GM18868 (cell line): ENCODE measurements around the gene MACO1.

Source experiments
- ATAC-seq: cut with Tn5 transposase; IDR thresholded peaks from one replicate; pipeline ENCODE4 v1.9.1; 2021; ENCODE audit warnings: mild to moderate bottlenecking, moderate library complexity; ENCODE audit not compliant: unreplicated experiment

The MACO1 gene

GRCh38 chr1:25538191-25538767 lies 107.6 kb downstream of the MACO1 start:
- no peak for ATAC-seq

DNA sequence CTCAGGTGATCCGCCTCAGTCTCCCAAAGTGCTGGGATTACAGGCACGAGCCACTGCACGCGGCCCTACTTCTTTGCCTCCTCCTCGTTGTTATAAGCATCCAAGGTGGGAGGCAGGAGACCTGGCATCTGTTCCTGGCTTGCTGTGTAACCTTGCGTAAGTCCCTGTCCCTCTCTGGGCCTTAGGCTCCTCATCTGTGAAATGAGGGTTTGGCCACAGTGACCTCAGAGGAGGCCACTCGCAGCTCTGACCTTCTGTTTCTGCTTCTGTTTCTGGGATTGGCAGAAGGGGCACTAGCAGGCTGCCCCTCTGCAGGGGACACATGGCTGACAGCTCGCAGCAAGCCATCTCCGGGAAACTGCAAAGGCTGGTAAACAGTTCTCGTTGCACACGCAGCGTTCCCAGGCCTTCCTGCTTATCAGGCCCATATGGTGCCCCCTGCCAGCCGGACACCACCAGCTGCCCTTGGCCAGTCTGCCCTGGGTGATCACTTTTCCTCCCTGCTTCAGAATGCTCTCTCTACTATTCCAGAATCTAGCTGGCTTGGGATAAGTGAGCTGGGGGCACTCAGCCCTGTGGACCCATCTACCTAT lies 110.1 kb downstream of the MACO1 start:
- ATAC-seq: no peak

GRCh38 chr1:25541425-25541824 lies 110.7 kb downstream of the MACO1 start:
- ATAC-seq: no peak

- ATAC-seq: no peak
Measured at GRCh38 chr1:25541889-25542658, 111.4 kb downstream of the MACO1 start.

DNA sequence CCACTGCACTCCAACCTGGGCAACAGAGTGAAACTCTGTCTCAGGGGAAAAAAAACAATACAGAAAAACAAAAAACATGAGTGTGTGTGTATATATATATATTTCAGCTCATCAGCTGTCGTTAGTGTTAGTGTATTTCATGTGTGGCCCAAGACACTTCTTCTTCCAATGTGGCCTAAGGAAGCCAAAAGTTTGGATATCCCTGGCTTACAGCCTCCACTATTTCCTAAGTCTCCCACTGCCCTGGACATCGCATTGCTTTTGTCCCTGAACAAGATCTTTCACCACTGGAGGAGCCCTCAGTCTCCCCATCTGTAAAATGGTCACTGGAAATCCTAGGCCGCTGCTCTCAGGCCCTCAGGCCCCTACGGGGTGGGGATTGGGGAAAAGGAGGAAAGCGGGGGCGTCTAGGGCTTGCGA lies 112.3 kb downstream of the MACO1 start:
- ATAC-seq: no peak

GRCh38 chr1:25543425-25544242 lies 112.9 kb downstream of the MACO1 start, which contains the start of gene LDLRAP1:
LDLRAP1 (plus strand) TSS chr1:25543606; CDS start chr1:25543699, 93 bp downstream.
- peak; percentile 76 for ATAC-seq

GRCh38 chr1:25544243-25544764 lies 113.6 kb downstream of the MACO1 start:
- no peak for ATAC-seq

- ATAC-seq: no peak
Measured at GRCh38 chr1:25544819-25545218, 114.1 kb downstream of the MACO1 start.

DNA sequence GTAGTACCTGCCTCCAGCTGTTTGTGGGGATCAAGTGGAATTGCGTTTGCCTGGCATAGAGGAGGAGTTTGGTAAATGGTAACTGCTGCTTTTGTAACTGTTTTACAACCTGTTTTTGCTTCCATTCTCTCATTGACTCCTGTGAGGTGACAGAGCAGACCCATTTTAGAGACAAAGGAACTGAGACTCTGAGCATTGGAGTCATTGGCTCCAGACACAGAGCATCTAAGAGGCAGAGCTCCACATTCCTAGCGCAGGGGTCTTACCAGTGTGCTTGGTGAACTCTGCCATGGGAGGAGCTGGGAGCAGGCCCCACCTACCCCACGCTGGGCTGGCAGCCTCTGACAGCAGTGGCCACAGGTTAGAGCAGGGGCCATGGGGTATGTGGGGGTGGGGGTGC lies 115.1 kb downstream of the MACO1 start:
- ATAC-seq: no peak

DNA sequence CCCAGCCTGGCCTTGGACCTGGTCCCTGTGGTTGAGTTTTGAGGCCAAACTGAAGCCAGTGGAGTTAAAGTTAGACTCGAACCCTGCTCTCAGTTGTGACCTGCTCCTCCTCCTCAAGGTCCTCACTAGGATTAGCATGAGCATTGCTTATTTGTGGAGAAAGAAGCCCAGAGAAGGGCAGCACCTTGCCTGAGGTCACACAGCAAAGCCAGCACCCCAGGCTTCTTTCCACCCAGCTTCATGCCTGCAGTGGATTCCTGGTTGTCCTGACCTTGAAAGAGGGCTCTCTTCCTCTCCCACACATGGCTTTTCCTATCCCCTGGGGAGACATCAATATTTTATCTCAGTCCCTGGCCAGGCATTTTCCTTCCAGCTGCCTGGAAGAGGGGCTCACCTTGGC lies 115.5 kb downstream of the MACO1 start:
- ATAC-seq: no peak

DNA sequence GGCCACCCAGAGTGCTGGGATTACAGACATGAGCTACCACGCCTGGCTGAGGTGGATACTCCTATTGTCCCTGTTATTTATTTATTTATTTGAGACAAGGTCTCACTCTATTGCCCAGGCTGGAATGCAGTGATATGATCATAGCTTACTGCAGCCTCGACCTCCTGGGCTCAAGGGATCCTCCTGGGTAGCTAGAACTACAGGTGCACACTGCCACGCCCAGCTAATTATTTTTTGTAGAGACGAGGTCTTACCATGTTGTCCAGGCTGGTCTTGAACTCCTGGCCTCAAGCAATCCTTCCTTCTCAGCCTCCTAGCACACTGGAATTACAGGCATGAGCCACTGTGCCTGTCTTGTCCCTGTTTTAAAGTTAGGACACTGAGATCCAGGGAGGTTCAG lies 117.9 kb downstream of the MACO1 start:
- no peak for ATAC-seq

GRCh38 chr1:25549273-25550154 lies 118.8 kb downstream of the MACO1 start:
- ATAC-seq: peak; percentile 92
